Transverse colon (tissue), 4 donors: ENCODE data around the gene ENKUR. TPM values are rescaled to one million over a fixed set of nuclear protein-coding genes. Genes with fewer than 3 reads are reported as not detected.
A peak's percentile ranks its signal among the peaks of the same experiment; 100 is the strongest.

Experiments used
- DNase-seq: peaks from one replicate; pipeline ENCODE4 v3.0.0-alpha.2; 2019
- H3K27ac ChIP-seq, 4 donors: fragments of 200-600 bp; sonication (generic); 2 replicates each; pipeline ENCODE4 v1.5.1; 2016 to 2018; ENCODE audit warnings: inconsistent platforms in 4 of 4
- H3K27me3 ChIP-seq: fragments of 200-600 bp; sonication (generic); 2 replicates; pipeline ENCODE4 v1.5.1; 2017; ENCODE audit warnings: inconsistent platforms
- H3K36me3 ChIP-seq, 4 donors: fragments of 200-600 bp; sonication (generic); 2 replicates each; pipeline ENCODE4 v1.5.1; 2017 to 2019; ENCODE audit warnings: inconsistent platforms in 4 of 4
- H3K4me1 ChIP-seq, 4 donors: fragments of 200-600 bp; sonication (generic); 2 replicates each; pipeline ENCODE4 v1.5.1; 2017 to 2020; ENCODE audit warnings: inconsistent platforms in 4 of 4
- H3K4me3 ChIP-seq, 4 donors: fragments of 200-600 bp; sonication (generic); 1 replicate in 1 of 4; 2 replicates in 3 of 4; pipeline versions ENCODE4 v1.5.1 to v1.6.1; 2017 to 2019; ENCODE audit warnings: inconsistent platforms in 4 of 4
- H3K9me3 ChIP-seq, 2 donors: fragments of 200-600 bp; sonication (generic); 2 replicates each; pipeline ENCODE4 v1.5.1; 2017 to 2019; ENCODE audit warnings: inconsistent platforms in 2 of 2
- EP300 ChIP-seq: sonication (generic); formaldehyde crosslinking; IDR thresholded peaks from one replicate; pipeline ENCODE4 v1.6.1; 2017; ENCODE audit warnings: antibody characterized with exemption, low read depth
- POLR2A ChIP-seq: fragments of 450-650 bp; IDR thresholded peaks from one replicate; pipeline ENCODE4 v1.6.1; 2016; ENCODE audit warnings: antibody characterized with exemption, mild to moderate bottlenecking, moderate library complexity
- POLR2AphosphoS5 ChIP-seq, 3 donors: sonication (generic); formaldehyde crosslinking; IDR thresholded peaks; one replicate each; pipeline ENCODE4 v1.6.1; 2016; ENCODE audit warnings: antibody characterized with exemption in 3 of 3
- WGBS, 2 donors: methylation state at CpG; one replicate each; pipeline ENCODE4 v1.1.5; 2018; ENCODE audit warnings: low coverage in 1 of 2; 5-methylcytosine and 5-hydroxymethylcytosine counted together
- in situ Hi-C, 4 donors: fragments of 200-750 bp; cut with MboI; loops; one replicate each; pipeline versions ENCODE4 v1.15.0 to v1.15.1; 2017; ENCODE audit warnings: low sequenced_read_pairs in 3 of 4, low pct_ligation_motif_present in 1 of 4, low pct_unique_long_range_greater_than_20kb in 1 of 4
- intact Hi-C: fragments of 100-400 bp; cut with DNase I; formaldehyde crosslinking; loops from one replicate; pipeline ENCODE4 v1.15.1; 2023; ENCODE audit warnings: low total_unique reads
- total RNA-seq, 4 donors: library from RNA; depleted of rRNA; stranded (reverse); fragments of >200 nt; gene quantifications; one replicate each; pipeline ENCODE4 v1.1.0, GENCODE V29; 2016
- TF ChIP-seq, protein P1 (sequence below), 5 experiments: fragments of 200-600 bp in 3 of 5; fragments of 450-650 bp in 2 of 5; sonication (generic) in 3 of 5; IDR thresholded peaks; 1 replicate in 2 of 5; 2 replicates in 3 of 5; pipeline ENCODE4 v1.5.1; 2016 to 2017; ENCODE audit warnings: antibody characterized with exemption in 5 of 5, inconsistent platforms in 3 of 5, mild to moderate bottlenecking in 2 of 5, moderate library complexity in 1 of 5

ENKUR gene
- total RNA-seq, 4 donors from 2014 or later: 1.1 TPM; not detected in 3

DNA sequence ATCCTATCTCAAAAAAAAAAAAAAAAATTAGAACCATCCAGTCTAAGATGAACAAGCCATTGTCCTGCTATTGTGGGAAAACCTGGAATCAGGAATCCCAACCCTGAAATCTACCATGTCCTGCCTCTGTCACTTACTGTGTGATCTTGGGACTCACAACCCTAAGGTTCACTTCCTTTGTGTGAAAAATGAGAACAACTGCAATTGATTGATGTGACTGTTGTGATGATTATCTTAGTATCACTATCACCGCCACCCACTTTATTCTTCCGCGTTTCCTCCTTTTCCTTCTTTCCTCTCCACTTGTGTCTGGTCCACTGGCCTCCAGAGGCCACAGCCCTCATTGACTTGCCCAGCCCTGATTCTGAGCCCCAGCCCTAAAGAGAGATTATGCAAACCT lies 50.9 kb downstream of the ENKUR start:
- no peaks in the 10 kb centered on the region for H3K9me3 ChIP-seq
- H3K27ac ChIP-seq: no peak overlapping the region
- no peak for DNase-seq
- no peaks in the 10 kb centered on the region for H3K27me3 ChIP-seq
- in situ Hi-C loops: loop anchor here in 1 of 4 donors (25.0 kb wide), 1 partner anchor 328 kb away; no protein-coding TSS in a partner anchor
- H3K4me1 ChIP-seq: peaks cover 0 to 32% (median 4%) of the 10 kb centered on the region in 4 donors
- intact Hi-C loops: no loop called here
- no peak overlapping the region for H3K4me3 ChIP-seq
- no peaks in the 10 kb centered on the region for H3K36me3 ChIP-seq
- TF ChIP-seq POLR2A (no peak), POLR2AphosphoS5 (IDR thresholded peaks at IDR 0.05) (no peak), EP300 (no peak)
- TF ChIP-seq, protein P1, sequence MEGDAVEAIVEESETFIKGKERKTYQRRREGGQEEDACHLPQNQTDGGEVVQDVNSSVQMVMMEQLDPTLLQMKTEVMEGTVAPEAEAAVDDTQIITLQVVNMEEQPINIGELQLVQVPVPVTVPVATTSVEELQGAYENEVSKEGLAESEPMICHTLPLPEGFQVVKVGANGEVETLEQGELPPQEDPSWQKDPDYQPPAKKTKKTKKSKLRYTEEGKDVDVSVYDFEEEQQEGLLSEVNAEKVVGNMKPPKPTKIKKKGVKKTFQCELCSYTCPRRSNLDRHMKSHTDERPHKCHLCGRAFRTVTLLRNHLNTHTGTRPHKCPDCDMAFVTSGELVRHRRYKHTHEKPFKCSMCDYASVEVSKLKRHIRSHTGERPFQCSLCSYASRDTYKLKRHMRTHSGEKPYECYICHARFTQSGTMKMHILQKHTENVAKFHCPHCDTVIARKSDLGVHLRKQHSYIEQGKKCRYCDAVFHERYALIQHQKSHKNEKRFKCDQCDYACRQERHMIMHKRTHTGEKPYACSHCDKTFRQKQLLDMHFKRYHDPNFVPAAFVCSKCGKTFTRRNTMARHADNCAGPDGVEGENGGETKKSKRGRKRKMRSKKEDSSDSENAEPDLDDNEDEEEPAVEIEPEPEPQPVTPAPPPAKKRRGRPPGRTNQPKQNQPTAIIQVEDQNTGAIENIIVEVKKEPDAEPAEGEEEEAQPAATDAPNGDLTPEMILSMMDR (IDR thresholded peaks at IDR 0.05): no peak
- WGBS, 2 donors: 90 to 95% methylated on average over 3 of the region's 3 CpGs

DNA sequence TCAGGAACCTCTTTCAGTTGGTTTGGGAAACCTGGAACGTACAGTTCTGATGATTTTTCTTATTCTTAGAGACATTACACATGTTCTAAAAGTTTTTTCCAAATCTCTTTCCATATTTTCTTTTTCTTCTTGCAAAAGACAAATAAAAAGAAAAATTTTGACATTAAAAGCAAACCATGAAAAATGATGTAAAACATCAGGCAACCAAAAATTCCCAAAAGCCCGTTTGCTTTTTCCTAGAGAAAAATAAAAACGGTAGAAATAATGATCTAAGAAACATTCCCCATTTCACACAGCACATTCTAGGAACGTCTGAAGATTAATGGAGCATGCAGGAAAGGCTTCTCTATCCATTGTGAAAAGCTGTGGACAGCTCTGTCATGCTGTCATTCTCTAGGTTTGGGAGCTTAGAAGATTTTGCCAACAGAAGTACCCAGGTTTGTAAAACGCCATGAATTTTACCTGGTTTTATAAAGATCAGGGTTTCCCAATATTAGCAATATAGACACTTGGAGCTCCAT lies 52.4 kb downstream of the ENKUR start:
- Histone ChIP-seq H3K27ac (peak overlapping the region; percentile 13 to 54 (median 27)), H3K27me3 (no peaks in the 10 kb centered on the region), H3K4me1 (peaks cover 4 to 39% (median 7%) of the 10 kb centered on the region in 4 donors), H3K9me3 (no peaks in the 10 kb centered on the region), H3K4me3 (no peak overlapping the region), H3K36me3 (no peaks in the 10 kb centered on the region)
- TF ChIP-seq POLR2AphosphoS5 (IDR thresholded peaks at IDR 0.05) (no peak), EP300 (no peak), POLR2A (no peak)
- TF ChIP-seq, protein P1 (IDR thresholded peaks at IDR 0.05): no peak
- 48 to 67% methylated on average over 4 to 5 of the region's 5 CpGs for WGBS, 2 donors
- in situ Hi-C loops: loop anchor here in 1 of 4 donors (25.0 kb wide), 1 partner anchor 326 kb away; no protein-coding TSS in a partner anchor
- no peak for DNase-seq
- intact Hi-C loops: no loop called here

DNA sequence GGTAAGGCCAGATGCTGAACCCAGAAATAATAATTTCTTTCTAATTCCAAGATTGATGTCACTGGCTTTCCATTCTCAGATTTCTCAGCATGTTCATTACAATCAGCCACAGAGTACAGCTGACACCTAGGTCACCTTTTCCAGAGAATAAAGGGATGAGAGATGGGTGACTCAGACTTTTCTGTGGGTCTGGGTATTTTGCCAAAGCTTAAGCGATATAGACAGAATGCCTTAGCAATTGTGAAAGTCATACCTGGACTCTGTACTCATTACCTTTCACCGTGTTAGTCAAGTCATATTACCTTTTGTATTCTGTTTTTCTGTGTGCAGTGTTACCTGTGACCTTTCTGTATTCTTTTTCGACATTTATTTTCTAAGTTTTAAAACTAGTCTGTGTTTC lies 53.0 kb downstream of the ENKUR start:
- Histone ChIP-seq H3K4me1 (peaks cover 4 to 43% (median 7%) of the 10 kb centered on the region in 4 donors), H3K27ac (peak overlapping the region; percentile 13 to 54 (median 27)), H3K9me3 (no peaks in the 10 kb centered on the region), H3K36me3 (no peaks in the 10 kb centered on the region), H3K4me3 (no peak overlapping the region), H3K27me3 (no peaks in the 10 kb centered on the region)
- no peak for DNase-seq
- in situ Hi-C loops (loop anchor here in 1 of 4 donors (25.0 kb wide), 1 partner anchor 326 kb away; no protein-coding TSS in a partner anchor), intact Hi-C loops (no loop called here)
- 40 to 43% methylated on average over 2 to 3 of the region's 3 CpGs for WGBS, 2 donors
- no peak for TF ChIP-seq EP300
- peak in 1 of 3 donors; percentile 59 for TF ChIP-seq POLR2AphosphoS5 (IDR thresholded peaks at IDR 0.05)

DNA sequence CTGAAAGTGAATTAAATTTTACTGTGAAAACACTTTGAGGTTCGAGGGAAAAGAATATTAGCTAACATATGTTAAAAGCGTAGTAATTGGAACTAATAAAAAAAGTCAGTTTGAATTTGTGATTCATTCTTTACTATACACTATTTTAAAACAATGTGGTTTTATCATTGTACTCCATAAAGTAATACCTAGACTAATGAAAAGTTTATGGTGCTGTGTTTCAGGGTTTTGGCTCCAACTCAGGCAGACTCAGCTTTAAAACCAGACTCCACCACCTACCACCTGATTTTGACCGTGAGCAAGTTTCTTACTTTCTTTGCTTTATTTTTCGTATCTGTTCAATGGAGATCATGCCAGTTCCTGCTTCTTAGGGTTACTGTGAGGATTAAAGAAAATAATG lies 54.4 kb downstream of the ENKUR start:
- Histone ChIP-seq H3K4me3 (no peak overlapping the region), H3K27ac (peak overlapping the region in 1 of 4 donors; percentile 19), H3K27me3 (no peaks in the 10 kb centered on the region), H3K4me1 (peaks cover 4 to 48% (median 10%) of the 10 kb centered on the region in 4 donors), H3K9me3 (no peaks in the 10 kb centered on the region), H3K36me3 (no peaks in the 10 kb centered on the region)
- TF ChIP-seq POLR2AphosphoS5 (IDR thresholded peaks at IDR 0.05): no peak
- no peak for TF ChIP-seq EP300
- TF ChIP-seq, protein P1 (IDR thresholded peaks at IDR 0.05): no peak
- no peak for TF ChIP-seq POLR2A
- DNase-seq: no peak
- in situ Hi-C loops (loop anchor here in 1 of 4 donors (25.0 kb wide), 1 partner anchor 324 kb away; no protein-coding TSS in a partner anchor), intact Hi-C loops (no loop called here)
- 50 to 68% methylated on average over 4 of the region's 4 CpGs for WGBS, 2 donors
